Activated CD8-positive, alpha-beta memory T cell treated with anti-CD3 and anti-CD28 coated beads, Interleukin-2, amount 50 U/mL, for 48 hours (primary cell): Measurements from ENCODE around the gene TUBB.
"Not testable (repeated sequence)": the region's sequence is repeated elsewhere in the genome, so short reads cannot be mapped to it uniquely, and the experiment has no call there.

ENCODE experiments used
- DNase-seq: peaks from one replicate; pipeline ENCODE4 v3.0.0-alpha.2; 2020

Gene TUBB

DNA sequence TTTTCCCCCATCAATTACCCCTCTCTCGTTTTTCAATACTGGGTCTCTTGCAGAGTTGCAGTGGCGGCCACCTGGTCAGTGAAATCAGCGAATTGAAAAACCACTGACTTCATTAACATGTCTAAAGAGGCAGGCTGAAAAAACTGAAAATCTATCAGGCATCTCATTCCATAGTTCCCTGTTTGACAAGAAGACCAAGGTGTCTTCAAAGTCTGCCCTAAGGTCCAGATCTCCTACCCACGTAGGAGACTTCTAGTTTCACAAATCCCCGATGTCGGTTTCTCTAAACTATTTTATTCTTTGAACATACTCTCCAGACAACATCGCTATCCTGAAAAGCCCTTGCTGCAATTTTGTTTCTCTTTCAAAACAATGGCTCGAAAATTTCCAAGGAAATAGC is 796 bp upstream of the TUBB start:
- DNase-seq, result no peak

DNA sequence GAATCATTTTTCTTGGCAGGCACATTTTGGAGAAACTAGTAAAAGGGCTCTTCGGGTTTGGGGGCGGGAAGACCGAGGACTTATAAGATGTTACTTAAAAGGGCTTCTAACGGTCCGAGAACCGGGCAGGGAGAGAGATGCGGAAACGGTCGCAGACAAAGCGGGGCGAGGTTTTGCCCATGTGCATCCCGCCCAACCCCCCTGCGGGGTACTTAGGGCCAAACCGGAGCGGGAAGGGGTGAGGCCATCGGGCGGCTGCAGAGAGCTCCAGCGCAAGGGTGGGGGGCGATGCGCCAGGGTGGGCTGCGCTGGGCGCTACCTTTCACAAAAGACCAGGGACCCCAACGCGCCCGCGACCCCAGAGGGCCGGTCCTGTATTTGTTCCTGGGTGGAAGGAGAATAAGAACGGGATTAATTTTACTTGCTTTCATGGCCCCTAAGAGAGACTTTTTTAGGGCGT is 616 bp downstream of the TUBB start:
- peak; percentile 85 for DNase-seq

DNA sequence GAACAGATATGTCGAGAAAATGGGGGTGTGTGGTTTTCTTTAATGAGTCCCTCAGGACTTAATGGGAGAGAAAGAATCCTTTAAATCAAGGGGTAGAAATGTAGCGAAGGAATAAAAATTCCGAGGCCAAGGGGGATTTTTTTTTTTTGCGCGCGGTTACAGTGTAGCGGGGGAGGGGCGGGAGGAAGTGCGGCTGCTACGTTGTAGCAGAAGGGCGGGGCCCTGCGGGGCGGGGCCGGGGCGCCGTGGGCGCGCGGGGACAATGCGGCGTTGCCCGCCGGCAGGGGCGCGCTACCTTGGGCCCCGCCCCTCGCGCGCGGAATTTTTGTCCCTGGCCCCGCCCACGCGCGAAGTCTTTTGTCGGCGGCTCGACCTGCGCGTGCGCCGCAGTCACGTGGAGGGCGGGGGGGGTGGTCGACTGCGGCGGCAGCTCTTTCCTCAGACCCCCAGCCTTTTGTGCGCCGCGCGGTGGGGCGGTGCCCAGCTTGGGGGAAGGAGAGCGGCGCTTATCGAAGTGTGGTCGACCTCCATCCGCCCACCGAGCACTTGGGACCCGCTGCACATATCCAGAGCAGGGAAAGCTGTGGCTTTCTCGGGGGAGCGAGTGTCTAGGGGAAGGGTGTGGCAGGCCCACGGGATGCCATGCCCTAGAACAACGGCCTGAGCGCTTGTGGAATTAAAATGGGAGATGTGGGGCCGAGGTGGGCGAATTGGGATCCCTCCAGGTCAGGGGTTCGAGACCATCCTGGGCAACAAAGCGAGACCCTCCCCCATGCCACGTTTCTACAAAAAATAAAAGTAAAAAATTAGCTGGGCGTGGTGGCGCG is 1.3 kb downstream of the TUBB start:
- peak; percentile 99 for DNase-seq

DNA sequence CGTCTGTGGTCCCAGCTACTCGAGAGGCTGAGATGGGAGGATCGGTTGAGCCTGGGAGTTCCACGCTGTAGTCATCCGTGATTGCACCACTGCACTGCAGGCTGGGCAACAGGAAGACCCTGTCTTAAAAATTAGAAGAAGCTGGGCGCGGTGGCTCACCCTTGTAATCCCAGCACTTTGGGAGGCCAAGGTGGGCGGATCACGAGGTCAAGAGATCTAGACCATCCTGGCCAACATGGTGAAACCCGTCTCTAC is 1.8 kb downstream of the TUBB start:
- peak; percentile 70 for DNase-seq

DNA sequence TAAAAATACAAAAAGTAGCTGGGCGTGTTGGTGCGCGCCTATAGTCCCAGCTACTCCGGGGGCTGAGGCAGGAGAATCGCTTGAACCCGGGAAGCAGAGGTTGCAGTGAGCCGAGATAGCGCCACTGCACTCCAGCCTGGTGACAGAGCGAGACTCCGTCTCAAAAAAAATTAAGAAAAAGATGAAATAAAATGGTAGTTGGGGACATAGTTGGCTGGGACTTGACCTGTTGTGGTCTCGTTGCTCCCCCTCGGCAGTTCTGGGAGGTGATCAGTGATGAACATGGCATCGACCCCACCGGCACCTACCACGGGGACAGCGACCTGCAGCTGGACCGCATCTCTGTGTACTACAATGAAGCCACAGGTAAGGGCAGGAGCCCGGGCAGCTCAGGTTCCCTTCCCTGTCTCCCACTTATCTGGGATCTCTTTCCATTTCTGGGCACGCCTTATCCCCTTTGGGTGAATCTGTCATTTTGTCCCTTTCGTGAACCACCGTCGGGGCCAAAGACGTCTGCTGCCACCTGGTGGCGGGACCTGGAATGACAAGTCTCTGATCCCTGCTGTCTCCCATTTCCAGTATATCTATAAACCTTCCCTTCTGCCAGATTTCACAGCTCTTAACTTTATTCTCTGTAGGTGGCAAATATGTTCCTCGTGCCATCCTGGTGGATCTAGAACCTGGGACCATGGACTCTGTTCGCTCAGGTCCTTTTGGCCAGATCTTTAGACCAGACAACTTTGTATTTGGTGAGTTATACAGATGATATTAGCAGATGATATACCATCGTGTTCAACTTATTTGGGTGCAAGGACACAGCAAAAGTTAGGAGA is 2.3 kb downstream of the TUBB start:
- peak; percentile 97 for DNase-seq

DNA sequence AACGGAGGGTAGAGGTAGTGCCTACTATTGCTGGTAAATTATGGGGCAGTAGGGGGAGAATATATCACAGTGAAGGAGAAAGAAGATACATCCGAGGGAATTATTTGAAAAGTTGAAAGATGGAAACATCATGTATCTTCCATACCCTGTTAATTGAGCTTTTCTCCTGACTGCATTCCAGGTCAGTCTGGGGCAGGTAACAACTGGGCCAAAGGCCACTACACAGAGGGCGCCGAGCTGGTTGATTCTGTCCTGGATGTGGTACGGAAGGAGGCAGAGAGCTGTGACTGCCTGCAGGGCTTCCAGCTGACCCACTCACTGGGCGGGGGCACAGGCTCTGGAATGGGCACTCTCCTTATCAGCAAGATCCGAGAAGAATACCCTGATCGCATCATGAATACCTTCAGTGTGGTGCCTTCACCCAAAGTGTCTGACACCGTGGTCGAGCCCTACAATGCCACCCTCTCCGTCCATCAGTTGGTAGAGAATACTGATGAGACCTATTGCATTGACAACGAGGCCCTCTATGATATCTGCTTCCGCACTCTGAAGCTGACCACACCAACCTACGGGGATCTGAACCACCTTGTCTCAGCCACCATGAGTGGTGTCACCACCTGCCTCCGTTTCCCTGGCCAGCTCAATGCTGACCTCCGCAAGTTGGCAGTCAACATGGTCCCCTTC is 3.1 kb downstream of the TUBB start:
- DNase-seq, result not testable (repeated sequence)

DNA sequence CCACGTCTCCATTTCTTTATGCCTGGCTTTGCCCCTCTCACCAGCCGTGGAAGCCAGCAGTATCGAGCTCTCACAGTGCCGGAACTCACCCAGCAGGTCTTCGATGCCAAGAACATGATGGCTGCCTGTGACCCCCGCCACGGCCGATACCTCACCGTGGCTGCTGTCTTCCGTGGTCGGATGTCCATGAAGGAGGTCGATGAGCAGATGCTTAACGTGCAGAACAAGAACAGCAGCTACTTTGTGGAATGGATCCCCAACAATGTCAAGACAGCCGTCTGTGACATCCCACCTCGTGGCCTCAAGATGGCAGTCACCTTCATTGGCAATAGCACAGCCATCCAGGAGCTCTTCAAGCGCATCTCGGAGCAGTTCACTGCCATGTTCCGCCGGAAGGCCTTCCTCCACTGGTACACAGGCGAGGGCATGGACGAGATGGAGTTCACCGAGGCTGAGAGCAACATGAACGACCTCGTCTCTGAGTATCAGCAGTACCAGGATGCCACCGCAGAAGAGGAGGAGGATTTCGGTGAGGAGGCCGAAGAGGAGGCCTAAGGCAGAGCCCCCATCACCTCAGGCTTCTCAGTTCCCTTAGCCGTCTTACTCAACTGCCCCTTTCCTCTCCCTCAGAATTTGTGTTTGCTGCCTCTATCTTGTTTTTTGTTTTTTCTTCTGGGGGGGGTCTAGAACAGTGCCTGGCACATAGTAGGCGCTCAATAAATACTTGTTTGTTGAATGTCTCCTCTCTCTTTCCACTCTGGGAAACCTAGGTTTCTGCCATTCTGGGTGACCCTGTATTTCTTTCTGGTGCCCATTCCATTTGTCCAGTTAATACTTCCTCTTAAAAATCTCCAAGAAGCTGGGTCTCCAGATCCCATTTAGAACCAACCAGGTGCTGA is 3.9 kb downstream of the TUBB start:
- DNase-seq, result not testable (repeated sequence)

DNA sequence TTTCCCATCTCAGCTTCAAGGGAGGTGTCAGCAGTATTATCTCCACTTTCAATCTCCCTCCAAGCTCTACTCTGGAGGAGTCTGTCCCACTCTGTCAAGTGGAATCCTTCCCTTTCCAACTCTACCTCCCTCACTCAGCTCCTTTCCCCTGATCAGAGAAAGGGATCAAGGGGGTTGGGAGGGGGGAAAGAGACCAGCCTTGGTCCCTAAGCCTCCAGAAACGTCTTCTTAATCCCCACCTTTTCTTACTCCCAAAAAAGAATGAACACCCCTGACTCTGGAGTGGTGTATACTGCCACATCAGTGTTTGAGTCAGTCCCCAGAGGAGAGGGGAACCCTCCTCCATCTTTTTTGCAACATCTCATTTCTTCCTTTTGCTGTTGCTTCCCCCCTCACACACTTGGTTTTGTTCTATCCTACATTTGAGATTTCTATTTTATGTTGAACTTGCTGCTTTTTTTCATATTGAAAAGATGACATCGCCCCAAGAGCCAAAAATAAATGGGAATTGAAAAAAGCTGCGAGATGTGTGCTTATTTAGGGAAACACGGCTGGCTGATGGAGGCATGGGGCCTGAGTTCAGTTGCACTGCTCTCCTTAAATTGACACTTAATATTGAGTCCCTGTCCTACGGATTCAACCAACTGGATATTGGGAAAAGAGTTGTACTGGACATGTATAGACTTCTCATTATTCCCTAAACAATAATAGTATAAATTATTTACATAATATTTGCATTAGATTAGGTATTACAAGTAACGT is 4.9 kb downstream of the TUBB start:
- no peak for DNase-seq

DNA sequence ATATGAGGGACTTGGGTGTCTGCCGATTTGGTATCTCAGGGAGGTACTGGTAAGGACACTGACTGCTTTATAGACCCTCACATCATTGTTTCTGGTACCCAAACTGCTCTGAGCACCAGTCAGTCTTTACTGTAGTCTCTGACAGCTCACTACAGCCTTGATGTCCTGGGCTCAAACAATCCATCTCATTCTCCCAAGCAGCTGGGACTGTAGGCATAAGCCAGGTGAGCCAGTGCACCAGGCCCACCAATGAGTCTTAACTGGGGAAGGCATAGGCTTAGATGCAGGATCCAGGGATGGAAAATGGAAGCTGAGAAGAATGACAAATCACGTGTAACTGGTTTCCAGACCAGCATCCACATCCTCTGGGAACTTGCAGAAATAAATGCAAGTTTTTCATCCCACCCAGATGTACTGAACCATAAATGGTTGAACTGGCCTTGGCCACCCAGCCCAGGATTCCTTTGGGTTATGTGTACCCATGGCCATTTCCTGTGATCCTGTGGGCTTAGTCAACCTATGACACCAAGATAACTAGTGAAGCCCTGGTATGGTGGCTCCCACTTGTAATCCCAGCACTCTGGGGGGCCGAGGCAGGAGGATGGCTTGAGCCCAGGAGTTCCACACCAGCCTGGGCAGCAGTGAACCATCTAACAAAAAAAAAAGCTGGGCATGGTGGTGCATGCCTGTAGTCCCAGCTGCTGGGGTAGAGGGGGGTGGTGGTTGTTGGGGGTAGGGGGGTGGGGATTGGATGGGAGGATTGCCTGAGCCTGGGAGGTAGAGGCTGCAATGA is 5.8 kb downstream of the TUBB start:
- DNase-seq, result peak; percentile 72

DNA sequence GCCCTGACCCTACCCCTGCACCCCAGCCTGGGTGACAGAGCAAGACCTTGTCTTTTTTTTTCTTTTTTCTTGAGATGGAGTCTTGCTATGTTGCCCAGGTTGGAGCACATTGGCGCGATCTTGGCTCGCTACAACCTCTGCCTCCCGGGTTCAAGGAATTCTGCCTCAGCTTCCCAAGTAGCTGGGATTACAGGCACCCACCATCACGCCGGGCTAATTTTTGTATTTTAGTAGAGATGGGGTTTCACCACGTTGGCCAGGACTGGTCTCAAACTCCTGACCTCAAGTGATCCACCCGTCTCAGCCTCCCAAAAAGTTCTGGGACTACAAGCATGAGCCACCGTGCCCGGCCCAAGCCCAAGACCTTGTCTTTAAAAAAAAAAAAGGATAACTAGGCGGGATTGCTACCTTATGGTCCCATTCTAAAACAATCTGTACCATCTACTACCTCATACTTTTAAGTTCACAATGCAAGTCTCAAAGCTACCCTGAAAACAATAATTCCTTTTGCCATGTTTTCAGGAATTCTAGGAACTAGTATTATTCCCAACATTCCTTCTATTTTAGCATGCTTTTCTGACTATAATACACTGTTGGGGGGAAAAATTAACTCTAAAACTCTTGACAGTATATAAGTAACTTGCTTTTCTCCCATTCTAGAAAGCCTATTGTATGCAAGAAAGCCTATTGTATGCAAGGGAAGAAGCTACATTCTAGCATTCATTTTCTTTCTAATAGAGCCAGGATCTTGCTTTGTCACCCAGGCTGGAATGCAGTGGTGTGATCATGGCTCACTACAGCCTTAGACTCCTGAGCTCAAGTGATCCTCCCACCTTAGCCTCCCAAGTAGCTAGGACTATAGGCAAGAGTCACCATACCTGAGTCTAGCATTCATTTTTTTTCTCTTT is 6.6 kb downstream of the TUBB start:
- no peak for DNase-seq

DNA sequence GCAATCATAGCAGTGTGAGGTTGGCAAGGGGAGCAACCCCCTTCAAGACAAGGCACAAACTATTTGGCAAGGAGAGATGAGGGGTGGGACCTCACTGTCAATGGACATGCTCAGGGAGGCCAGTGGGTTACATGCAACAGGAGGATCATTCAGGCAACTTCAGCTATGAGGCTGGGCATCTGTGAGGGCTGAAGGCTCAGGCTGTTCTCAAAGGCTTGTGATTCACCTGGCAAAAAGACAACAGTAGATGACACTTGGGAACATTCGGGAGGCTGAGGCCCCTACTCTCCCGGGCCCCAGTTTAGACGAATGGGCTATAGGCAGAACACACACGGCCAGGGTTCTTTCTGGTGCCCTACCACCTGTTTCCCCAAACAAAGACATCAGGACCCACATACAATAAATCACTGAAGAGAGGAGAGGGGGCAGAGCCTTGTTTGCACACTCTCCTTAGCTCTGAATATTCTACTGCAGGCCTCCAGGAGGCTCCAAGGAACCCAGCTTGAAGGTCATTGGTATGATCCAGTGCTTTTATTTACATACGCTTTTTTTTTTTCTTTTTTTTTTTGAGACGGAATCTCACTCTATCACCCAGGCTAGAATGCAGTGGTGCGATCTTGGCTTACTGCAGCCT is 7.9 kb downstream of the TUBB start:
- no peak for DNase-seq

DNA sequence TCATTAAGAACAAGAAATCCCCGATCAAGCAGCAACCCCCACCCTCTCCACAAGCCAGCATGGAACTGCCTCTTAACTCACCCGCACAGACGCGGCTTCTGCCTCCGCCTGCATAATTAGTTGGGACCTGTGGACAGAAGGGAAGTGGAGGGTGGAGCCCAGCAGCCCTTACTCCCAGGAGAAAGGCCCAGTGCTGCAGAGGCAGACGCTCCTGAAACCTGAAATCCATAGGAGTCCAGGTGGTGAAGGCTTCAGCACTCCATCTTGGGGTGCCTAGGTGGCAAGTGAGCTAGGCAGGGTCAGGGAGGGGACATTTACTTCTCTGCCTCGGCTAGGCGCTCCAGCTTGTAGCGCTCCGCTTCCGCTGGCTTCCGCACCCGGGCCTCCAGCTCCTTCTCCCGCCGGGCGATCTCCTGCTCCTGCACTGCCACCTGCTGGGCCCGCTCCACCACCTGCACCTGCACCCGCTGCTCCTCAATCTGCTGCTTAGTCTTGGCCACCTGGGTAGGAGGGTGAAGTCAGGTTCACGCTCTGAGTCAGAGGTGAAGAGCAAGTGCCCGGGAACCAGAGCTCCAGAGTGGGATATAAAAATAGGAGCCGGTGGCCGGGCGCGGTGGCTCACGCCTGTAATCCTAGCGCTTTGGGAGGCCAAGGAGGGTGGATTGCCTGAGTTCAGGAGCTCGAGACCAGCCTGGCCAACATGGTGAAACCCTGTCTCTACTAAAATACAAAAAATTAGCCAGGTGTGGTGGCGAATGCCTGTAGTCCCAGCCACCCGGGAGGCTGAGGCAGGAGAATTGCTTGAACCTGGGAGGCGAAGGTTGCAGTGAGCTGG is 10.7 kb downstream of the TUBB start:
- peak; percentile 89 for DNase-seq

DNA sequence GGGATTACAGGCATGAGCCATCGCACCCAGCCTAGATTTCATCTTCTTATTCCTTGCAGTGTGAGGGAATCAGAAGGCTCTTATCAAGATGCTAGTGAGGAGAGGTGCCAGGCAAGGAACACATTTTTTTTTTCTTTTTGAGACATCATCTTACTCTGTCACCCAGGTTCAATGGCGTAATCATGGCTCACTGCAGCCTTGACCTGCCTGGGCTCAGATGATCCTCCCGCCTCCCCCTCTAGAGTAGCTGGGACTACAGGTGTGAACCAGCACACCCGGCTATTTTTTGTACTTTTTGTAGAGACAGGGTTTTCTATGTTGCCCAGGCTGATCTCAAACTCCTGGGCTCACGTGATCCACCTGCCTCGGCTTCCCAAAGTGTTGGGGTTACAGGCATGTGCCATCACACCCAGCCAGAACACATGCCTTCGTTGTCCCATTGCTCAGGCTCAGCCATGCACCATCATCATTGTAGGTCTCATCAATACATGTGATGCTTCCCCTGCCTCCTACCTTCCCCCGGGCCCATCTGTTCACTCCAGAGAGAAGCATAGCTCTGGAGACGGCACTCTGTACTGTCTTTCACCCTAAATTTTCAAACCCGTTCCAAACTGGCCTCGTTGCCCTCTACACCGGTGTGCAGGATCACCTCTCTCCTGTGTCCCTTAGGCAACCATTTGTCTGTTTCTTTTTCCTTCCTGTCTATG is 12.2 kb downstream of the TUBB start:
- DNase-seq, result no peak

DNA sequence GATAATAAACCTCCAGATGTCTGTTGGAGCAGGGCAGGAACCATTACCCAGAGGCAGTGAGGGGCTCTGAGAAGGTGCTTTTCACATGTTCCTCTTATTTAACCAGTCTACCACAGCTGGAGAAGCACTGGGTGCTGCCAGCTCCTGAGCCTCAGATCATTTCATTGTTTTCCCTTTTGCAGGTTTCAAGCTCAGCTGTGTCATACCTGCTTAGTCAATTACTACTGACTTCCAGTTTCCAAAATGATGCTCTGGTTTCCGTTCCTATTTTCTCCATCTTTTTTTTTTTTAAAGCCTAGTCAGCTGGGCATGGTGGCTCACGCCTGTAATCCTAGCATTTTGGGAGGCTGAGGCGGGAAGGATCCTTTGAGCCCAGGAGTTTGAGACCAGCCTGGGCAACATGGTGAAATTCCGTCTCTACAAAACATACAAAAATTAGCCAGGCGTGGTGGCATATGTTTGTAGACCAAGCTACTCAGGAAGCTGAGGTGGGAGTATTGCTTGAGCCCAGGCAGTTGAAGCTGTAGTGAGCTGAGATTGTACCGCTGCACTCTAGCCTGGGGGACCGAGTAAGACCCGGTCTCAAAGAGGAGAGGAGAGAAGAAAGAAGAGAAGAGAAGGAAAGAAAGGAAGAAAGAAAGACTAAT is 15.6 kb downstream of the TUBB start:
- no peak for DNase-seq

DNA sequence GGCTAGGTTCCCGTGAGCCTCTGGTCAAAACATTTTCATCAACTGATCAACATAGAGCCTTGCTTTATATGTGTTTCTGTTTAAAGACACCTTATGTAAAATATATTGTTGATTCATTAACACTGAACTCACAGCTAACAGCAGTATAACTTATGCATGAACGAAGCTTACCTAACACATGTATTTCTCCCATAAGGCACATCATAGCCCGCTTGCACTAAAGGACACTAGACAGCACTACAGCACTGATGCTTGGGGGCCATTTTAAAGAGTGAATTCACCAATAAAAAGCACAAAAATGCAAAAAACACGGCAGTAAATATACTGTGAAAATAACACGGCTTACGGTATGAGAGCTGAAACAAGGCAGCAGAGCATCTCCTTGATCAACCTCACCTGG is 18.4 kb downstream of the TUBB start:
- no peak for DNase-seq

DNA sequence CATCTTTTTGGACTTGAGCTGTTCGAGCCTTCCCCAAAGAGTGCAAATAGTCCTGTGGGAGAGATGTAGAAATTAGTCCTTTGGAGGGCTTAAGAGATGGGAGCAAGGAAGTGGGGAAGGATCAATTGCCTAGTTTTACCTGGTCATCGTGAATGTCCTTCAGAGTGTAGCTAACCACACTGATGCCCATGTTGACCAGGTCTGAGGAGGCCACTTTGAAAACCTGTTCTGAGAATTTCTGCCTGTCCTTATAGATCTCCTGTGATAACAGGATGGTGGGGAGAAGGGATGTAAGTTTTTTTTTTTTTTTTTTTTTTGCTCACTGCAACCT is 20.4 kb downstream of the TUBB start:
- no peak for DNase-seq

DNA sequence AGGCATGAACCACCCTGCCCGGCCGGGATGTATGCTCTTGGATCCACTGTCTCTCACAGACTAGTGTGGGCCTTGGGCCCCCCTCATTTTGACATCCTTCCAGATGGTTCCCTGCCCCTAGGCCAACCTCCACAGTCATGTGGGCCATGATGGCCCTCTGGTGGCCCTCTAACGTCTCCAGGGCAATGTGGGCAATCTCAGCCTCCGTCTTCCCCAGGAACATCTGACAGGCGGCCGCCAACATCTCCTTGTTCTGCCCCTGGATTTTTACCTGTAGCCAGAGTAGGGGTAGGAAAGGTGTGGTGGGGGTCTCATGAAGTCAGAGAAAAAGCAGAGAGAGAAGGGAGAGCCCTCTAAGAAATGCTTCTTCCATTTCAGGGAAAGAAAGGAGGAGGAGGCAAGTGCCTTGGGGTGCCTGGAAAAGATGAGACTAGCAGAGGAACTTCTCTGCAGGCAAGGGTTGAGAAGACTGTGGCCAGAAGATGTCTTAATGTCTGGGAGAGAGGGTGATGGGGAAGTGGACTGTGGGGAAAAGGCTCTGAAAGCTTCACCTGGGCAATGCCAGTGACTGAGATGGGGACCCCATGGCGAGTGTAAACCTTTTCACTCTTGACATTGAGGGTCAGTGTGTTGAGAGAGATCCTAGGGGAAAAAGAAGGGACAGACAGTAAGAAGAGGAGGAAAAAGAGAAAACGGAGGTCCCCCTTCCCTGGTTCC is 21.1 kb downstream of the TUBB start:
- peak; percentile 72 for DNase-seq
